Fibroblast of peridontal ligament (primary cell): Measurements from ENCODE around the gene MBD3L3.
"Not testable (repeated sequence)": the region's sequence is repeated elsewhere in the genome, so short reads cannot be mapped to it uniquely, and the experiment has no call there.

ENCODE experiments used
- DNase-seq: peaks from one replicate; pipeline ENCODE4 v3.0.0-alpha.2; 2010; ENCODE audit errors: extremely low read depth

The MBD3L3 gene

DNA sequence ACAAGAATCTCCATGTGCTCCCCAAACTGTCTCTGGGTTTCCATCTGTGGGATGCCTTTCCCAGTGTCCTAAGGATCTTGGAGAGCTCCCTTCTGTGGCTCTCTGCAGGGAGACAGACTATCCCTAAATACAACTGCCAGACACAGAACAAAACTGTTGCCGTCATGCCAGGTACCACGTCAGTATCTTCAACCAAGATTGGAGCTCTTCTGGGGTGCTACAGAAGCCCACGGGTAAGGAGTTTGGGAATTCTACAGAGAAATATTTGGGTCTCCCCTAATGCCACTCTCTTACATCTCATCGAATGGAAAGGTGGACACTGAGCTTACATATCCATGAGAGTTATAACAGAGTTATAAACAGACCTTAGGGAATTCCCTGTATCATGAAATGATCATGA lies 4.9 kb upstream of the MBD3L3 start:
- DNase-seq = no peak

- not testable (repeated sequence) for DNase-seq
Measured at GRCh38 chr19:7059977-7060376, 1.5 kb upstream of the MBD3L3 start.

GRCh38 chr19:7056371-7056770 lies 2.1 kb downstream of the MBD3L3 start:
- DNase-seq = not testable (repeated sequence)

DNA sequence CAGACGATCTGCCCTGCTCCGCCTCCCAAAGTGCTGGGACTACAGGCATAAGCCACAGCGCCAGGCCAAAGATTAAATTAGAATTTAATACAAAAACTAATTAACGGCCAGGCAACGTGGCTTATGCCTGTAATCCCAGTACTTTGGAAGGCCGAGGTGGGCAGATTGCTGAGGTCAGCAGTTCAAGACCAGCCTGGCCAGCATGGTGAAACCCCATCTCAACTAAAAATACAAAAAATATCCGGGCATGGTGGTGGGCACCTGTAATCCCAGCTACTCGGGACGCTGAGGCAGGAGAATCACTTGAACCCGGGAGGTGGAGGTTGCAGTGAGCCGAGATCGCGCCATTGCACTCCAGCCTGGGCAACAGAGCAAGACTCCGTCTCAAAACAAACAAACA lies 2.8 kb downstream of the MBD3L3 start:
- DNase-seq = not testable (repeated sequence)

DNA sequence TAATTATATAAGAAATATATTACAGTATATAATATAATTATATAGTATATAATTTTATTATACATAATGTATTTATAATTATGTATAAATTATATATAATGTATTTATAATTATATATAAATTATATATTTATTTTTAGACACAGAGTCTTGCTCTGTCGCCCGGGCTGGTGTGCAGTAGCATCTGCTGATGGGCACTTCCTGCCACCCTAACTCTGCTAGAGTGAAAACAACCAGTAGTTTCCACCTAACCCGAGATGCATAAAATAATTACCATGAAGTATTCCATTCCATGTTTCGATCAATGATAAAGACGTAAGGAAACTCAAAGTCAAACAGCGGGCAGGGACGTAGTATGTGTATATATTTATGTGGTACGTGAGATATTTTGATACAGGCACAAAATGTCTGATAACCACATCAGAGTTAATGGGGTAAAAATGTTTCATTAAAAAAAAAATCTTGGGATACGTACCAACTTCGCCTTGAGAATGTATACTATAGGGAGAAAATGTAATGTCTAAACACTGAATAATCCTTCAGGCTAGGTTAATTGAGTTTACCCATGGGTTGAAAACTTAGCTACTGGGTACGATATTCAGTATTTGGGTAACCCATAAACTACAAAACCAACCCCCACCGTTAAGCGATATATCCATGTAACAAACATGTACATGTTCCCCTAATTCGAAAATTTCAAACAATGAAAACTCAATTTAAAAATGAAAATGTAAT lies 3.7 kb downstream of the MBD3L3 start:
- not testable (repeated sequence) for DNase-seq

DNA sequence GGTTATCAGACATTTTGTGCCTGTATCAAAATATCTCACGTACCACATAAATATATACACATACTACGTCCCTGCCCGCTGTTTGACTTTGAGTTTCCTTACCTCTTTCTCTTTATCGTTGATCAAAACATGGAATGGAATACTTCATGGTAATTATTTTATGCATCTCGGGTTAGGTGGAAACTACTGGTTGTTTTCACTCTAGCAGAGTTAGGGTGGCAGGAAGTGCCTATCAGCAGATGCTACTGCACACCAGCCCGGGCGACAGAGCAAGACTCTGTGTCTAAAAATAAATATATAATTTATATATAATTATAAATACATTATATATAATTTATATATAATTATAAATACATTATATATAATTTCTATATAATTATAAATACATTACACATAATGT lies 5.6 kb downstream of the MBD3L3 start:
- not testable (repeated sequence) for DNase-seq

- not testable (repeated sequence) for DNase-seq
Measured at GRCh38 chr19:7051421-7051820, 7.1 kb downstream of the MBD3L3 start.

GRCh38 chr19:7049021-7049420 lies 9.5 kb downstream of the MBD3L3 start, which contains the start of gene MBD3L2:
Gene MBD3L2, plus strand, starts transcription at chr19:7049321. Its CDS starts 53 bp downstream, at chr19:7049374.
- not testable (repeated sequence) for DNase-seq

DNA sequence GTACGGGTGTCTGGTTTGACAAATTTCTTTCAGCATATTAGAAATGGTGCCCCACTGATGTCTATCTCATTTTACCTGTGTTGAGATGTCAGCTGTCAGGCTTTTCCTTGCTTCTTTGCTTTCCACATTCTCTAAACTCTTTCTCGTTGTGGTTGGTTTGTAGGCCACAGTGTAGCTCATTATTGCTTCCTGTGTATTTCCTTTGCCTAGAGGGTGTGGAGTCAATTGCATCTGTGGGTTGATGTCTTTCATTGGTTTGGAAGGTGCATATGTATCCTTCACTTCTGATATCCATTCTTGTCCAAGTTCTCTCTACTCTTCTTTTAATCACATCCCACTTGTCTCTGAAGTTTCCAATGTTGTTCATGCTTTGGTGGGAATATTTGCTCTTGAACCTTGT lies 16.9 kb downstream of the MBD3L3 start:
- DNase-seq = not testable (repeated sequence)

DNA sequence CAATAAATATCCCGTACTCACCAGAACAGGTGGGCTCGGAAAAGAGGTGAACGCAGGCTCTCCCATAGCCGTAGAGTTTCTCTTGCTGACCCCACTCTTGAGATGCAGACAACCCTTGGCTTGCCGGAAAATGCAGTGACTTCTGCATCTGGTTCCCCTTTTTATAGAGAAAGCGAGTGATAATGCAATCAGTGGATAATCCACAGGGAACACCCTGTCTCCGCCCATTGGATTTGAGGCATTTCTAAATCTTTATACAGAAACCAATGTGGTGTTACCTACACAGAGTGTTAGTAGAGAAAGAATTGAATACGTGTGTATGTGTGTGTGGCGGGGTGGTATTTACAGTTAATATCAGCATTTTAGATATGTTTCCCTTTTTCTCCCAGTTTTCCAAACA lies 18.4 kb downstream of the MBD3L3 start, which contains the start of gene MBD3L4:
MBD3L4 (minus strand) TSS at position 101 of the 400 bp plus-strand sequence; CDS start at position 66, 35 bp downstream.
- DNase-seq = not testable (repeated sequence)

DNA sequence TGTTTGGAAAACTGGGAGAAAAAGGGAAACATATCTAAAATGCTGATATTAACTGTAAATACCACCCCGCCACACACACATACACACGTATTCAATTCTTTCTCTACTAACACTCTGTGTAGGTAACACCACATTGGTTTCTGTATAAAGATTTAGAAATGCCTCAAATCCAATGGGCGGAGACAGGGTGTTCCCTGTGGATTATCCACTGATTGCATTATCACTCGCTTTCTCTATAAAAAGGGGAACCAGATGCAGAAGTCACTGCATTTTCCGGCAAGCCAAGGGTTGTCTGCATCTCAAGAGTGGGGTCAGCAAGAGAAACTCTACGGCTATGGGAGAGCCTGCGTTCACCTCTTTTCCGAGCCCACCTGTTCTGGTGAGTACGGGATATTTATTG lies 28.2 kb downstream of the MBD3L3 start, which contains the start of gene MBD3L5:
MBD3L5 (plus strand) TSS at position 301 of the 400 bp plus-strand sequence; CDS start at position 335, 34 bp downstream.
- not testable (repeated sequence) for DNase-seq

DNA sequence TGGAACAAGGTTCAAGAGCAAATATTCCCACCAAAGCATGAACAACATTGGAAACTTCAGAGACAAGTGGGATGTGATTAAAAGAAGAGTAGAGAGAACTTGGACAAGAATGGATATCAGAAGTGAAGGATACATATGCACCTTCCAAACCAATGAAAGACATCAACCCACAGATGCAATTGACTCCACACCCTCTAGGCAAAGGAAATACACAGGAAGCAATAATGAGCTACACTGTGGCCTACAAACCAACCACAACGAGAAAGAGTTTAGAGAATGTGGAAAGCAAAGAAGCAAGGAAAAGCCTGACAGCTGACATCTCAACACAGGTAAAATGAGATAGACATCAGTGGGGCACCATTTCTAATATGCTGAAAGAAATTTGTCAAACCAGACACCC lies 29.7 kb downstream of the MBD3L3 start:
- not testable (repeated sequence) for DNase-seq

DNA sequence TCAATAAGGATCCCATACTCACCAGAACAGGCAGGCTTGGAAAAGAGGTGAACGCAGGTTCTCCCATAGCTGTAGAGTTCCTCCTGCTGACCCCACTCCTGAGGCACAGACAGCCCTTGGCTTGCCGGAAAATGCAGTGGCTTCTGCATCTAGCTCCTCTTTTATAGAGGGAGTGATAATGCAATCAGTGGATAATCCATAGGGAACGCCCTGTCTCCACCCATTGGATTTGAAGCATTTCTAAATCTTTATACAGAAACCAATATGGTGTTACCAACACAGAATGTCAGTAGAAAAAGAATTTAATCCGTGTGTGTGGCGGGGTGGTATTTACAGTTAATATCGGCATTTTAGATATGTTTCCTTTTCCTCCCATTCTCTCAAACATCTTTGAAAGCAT lies 37.1 kb downstream of the MBD3L3 start, which contains the start of gene MBD3L2B:
MBD3L2B (minus strand) TSS at position 101 of the 400 bp plus-strand sequence; CDS start at position 67, 34 bp downstream.
- DNase-seq = not testable (repeated sequence)

GRCh38 chr19:7018828-7019227 lies 39.6 kb downstream of the MBD3L3 start:
- no peak for DNase-seq

DNA sequence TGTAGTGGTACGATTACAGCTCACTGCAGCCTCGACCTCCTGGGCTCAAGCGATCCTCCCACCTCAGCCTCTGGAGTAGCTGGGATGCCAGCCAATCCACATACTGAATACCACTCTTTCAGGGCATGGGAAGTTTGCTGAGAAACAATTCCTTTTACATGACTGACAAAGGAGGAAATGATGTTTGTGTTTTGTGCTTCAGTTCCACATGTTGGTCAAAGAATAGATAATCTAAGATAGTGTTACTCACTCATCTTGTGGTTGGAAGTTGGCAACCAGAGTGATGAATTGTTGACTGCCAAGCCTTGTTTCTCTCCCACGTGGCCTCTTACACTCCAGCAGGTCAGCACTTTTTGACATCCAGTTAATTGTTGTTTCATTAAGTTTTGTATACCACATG lies 44.8 kb downstream of the MBD3L3 start:
- no peak for DNase-seq

DNA sequence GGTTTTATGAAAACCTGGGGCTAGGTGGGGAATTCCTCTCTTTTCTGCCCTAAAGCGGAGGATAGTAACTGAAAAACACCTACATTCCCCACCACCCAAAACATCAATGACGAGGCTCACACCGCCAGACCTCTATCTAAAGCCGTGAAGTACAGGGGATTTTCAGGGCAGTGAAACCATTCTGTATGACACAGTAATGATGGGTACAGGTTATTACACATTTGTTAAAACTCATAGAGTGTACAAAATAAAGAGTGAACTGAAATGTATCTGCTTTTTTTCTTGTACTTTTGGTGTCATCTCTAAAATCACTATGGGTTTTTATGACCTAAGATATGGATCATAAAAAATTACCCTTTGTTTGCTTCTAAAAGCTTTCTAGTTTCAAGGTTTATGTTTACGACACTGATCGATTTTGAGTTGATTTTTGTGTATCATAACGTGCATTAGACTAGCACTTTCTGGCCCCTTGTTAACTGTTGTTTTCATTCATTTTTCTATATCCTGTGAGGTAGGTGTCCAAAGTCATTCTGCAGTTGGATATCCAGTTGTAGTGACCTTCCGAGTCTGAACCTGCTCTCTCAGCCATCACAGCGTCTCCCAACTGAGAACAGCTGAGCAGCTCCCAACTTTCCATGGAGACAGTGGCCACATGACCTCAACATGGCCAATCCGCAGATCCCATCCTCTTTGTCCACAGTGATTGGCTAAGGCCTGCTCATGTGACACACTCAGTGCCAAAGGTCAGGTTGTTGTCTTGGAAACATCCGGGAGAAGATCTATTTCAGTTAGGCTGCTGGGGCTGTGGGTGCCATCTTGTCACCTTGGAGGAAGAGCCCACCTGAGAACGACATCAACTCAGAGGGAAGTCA lies 47.5 kb downstream of the MBD3L3 start:
- no peak for DNase-seq

DNA sequence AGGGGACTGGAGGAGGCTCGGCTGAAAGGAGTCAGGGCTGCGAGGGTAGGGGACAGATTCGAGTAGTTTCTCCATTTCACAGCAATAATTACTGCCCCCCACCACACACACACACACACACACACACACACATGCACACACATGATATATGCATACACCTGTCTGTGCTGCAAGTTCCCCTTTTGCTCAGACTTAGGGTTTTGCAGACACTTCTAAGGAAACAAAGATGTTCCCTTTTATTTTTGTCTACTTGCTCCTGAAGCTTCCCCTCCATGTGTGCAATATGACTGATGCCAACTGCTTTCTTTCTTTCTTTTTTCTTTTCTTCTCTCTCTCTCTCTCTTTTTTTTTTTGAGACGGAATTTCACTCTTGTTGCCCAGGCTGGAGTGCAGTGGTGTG lies 50.6 kb downstream of the MBD3L3 start:
- no peak for DNase-seq
